PC-3 (cell line): Measurements from ENCODE around the gene ERCC5.

Source experiments
- CTCF ChIP-seq: fragments of 300-600 bp; sonication (generic); conservative IDR thresholded peaks from 2 replicates; pipeline ENCODE4 v1.5.1; 2017; ENCODE audit warnings: antibody characterized with exemption, low read depth, mild to moderate bottlenecking, low read length
- EZH2 ChIP-seq: fragments of 300-600 bp; sonication (generic); IDR thresholded peaks from one replicate; pipeline ENCODE4 v1.6.1; 2017; ENCODE audit warnings: antibody characterized with exemption, mild to moderate bottlenecking, low read length; ENCODE audit not compliant: unreplicated experiment

GRCh38 chr13:102846261-102847015 lies 606 bp downstream of the ERCC5 start:
- TF ChIP-seq CTCF (no peak), EZH2 (no peak)
